ENCODE measurements around the gene ZNF470. TPM values are rescaled to one million over a fixed set of nuclear protein-coding genes. Genes with fewer than 3 reads are reported as not detected.

ZNF470 gene
- total RNA-seq, 4 donors from 2014 or later = 3.9 to 8.1 (median 6.7) TPM

DNA sequence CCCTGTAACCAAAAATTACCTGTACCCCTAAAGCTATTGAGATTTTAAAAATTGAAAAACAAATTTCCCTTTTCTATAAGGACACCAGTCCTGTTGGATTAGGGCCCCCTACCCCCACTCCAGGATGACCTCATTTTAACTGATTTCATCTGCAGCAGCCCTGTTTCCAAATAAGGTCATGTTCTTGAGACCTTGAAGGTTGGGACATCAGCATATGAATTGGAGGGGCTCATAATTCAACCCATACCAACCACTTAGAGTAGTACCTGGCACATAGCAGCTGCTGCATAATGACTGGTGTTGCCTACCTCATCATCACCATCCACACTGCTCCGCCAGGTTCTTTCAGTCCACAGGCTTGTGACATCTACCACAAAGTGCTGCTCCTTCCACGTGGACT lies 45.5 kb downstream of the ZNF470 start:
- WGBS, 2 donors (ENCODE audit: low coverage in 1 of 2) = 87 to 100% methylated on average over 2 of the region's 2 CpGs
- no peak for ATAC-seq
- H3K36me3 ChIP-seq = peaks cover 0 to 64% of the 10 kb centered on the region in 2 donors
- TF ChIP-seq POLR2A (IDR thresholded peaks at IDR 0.05) (no peak), EP300 (IDR thresholded peaks at IDR 0.05) (no peak), POLR2AphosphoS5 (IDR thresholded peaks at IDR 0.05) (no peak)
- TF ChIP-seq, protein P1, sequence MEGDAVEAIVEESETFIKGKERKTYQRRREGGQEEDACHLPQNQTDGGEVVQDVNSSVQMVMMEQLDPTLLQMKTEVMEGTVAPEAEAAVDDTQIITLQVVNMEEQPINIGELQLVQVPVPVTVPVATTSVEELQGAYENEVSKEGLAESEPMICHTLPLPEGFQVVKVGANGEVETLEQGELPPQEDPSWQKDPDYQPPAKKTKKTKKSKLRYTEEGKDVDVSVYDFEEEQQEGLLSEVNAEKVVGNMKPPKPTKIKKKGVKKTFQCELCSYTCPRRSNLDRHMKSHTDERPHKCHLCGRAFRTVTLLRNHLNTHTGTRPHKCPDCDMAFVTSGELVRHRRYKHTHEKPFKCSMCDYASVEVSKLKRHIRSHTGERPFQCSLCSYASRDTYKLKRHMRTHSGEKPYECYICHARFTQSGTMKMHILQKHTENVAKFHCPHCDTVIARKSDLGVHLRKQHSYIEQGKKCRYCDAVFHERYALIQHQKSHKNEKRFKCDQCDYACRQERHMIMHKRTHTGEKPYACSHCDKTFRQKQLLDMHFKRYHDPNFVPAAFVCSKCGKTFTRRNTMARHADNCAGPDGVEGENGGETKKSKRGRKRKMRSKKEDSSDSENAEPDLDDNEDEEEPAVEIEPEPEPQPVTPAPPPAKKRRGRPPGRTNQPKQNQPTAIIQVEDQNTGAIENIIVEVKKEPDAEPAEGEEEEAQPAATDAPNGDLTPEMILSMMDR (IDR thresholded peaks at IDR 0.05) = no peak
- H3K27me3 ChIP-seq = no peaks in the 10 kb centered on the region
- peaks cover 0 to 66% (median 0%) of the 10 kb centered on the region in 3 donors for H3K9me3 ChIP-seq
- H3K27ac ChIP-seq = no peak overlapping the region
- H3K4me3 ChIP-seq = no peak overlapping the region
- H3K4me1 ChIP-seq = no peaks in the 10 kb centered on the region

DNA sequence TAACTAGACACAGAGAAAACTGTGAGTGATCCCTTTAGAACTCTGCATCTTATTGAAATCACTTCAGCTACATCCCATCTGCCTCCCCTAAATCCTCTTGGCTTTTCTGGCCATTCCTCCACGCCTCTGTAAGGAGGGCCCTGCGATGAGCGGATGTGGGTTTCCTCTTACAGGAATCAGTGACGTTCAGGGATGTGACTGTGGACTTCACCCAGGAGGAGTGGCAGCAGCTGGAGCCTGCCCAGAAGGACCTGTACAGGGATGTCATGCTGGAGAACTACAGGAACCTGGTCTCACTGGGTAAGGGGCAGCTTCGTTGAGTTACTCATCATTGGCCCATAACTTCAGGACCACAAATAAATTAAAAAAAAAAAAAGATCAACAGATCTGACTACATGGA lies 46.4 kb downstream of the ZNF470 start:
- 90 to 92% methylated on average over 2 of the region's 5 CpGs for WGBS, 2 donors (ENCODE audit: low coverage in 1 of 2)
- no peak for ATAC-seq
- H3K27me3 ChIP-seq = no peaks in the 10 kb centered on the region
- H3K27ac ChIP-seq = no peak overlapping the region
- no peak for TF ChIP-seq POLR2AphosphoS5 (IDR thresholded peaks at IDR 0.05)
- no peak for TF ChIP-seq EP300 (IDR thresholded peaks at IDR 0.05)
- TF ChIP-seq POLR2A (IDR thresholded peaks at IDR 0.05) = no peak
- TF ChIP-seq, protein P1 (IDR thresholded peaks at IDR 0.05) = no peak
- peaks cover 0 to 71% (median 0%) of the 10 kb centered on the region in 3 donors for H3K9me3 ChIP-seq
- H3K4me3 ChIP-seq = no peak overlapping the region
- H3K4me1 ChIP-seq = no peaks in the 10 kb centered on the region
- peaks cover 0 to 71% of the 10 kb centered on the region in 2 donors for H3K36me3 ChIP-seq

DNA sequence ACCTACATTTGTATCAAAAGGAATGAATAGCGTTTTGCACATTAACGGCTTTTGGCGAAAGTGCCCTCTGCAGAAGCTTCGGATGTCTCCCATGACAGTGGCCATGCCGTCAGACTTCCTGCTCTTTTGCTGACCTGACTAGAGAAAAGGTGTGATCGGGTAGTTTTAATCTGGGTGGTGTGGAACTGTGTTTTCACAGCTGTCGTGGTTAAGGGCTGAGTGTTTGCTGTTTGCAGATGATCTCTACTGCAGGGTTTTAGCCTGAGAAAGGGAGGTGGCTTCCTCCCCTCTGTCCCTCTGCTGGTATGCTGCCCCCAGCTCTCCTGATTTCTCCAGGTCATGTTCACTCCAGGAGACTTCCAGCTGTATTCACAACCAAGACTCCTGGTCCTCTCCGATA lies 50.3 kb downstream of the ZNF470 start:
- H3K27me3 ChIP-seq = no peaks in the 10 kb centered on the region
- no peak overlapping the region for H3K27ac ChIP-seq
- WGBS, 2 donors (ENCODE audit: low coverage in 1 of 2) = 83 to 91% methylated on average over 6 to 7 of the region's 8 CpGs
- peaks cover 0 to 91% (median 0%) of the 10 kb centered on the region in 3 donors for H3K9me3 ChIP-seq
- no peak for ATAC-seq
- peaks cover 0 to 70% of the 10 kb centered on the region in 2 donors for H3K36me3 ChIP-seq
- H3K4me1 ChIP-seq = no peaks in the 10 kb centered on the region
- no peak for TF ChIP-seq POLR2AphosphoS5 (IDR thresholded peaks at IDR 0.05)
- no peak for TF ChIP-seq POLR2A (IDR thresholded peaks at IDR 0.05)
- TF ChIP-seq, protein P1 (IDR thresholded peaks at IDR 0.05) = no peak
- no peak for TF ChIP-seq EP300 (IDR thresholded peaks at IDR 0.05)
- no peak overlapping the region for H3K4me3 ChIP-seq

DNA sequence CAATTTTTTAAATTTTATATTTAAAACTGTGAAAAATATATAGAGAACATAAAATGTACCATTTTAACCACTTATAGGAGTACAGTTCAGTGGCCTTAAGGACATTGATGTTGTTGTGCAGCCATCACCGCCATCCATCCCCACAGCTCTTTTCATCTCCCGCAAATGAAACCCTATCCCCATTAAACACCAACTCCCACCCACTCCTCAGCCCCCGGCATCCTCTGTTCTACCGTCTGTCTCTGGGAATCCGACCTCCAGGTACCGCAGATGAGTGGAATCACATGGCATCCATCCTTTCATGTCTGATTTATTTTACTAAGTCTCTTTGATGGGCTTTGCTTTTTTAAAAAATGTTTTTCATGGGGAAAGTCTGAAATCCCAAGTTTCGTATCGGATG lies 51.9 kb downstream of the ZNF470 start:
- Histone ChIP-seq H3K27ac (no peak overlapping the region), H3K4me1 (no peaks in the 10 kb centered on the region), H3K4me3 (no peak overlapping the region), H3K9me3 (peaks cover 0 to 90% (median 0%) of the 10 kb centered on the region in 3 donors), H3K36me3 (peaks cover 0 to 71% of the 10 kb centered on the region in 2 donors), H3K27me3 (no peaks in the 10 kb centered on the region)
- no peak for ATAC-seq
- WGBS, 2 donors (ENCODE audit: low coverage in 1 of 2) = 33 to 59% methylated on average over 3 to 8 of the region's 8 CpGs
- TF ChIP-seq EP300 (IDR thresholded peaks at IDR 0.05) (no peak), POLR2AphosphoS5 (IDR thresholded peaks at IDR 0.05) (no peak), POLR2A (IDR thresholded peaks at IDR 0.05) (no peak)
- TF ChIP-seq, protein P1 (IDR thresholded peaks at IDR 0.05) = no peak

DNA sequence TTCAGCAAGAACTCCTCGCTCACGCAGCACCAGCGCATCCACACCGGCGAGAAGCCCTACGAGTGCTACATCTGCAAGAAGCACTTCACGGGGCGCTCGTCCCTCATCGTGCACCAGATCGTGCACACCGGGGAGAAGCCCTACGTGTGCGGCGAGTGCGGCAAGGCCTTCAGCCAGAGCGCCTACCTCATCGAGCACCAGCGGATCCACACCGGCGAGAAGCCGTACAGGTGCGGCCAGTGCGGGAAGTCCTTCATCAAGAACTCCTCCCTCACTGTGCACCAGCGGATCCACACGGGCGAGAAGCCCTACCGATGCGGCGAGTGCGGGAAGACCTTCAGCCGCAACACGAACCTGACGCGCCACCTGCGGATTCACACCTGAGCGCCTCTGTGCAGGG lies 55.1 kb downstream of the ZNF470 start:
- no peak overlapping the region for H3K4me3 ChIP-seq
- no peaks in the 10 kb centered on the region for H3K4me1 ChIP-seq
- peaks cover 0 to 74% of the 10 kb centered on the region in 2 donors for H3K36me3 ChIP-seq
- H3K27me3 ChIP-seq = no peaks in the 10 kb centered on the region
- peaks cover 0 to 80% (median 0%) of the 10 kb centered on the region in 3 donors for H3K9me3 ChIP-seq
- no peak for ATAC-seq
- no peak for TF ChIP-seq EP300 (IDR thresholded peaks at IDR 0.05)
- TF ChIP-seq POLR2AphosphoS5 (IDR thresholded peaks at IDR 0.05) = no peak
- TF ChIP-seq, protein P1 (IDR thresholded peaks at IDR 0.05) = no peak
- H3K27ac ChIP-seq = no peak overlapping the region
- 90 to 94% methylated on average over 3 to 4 of the region's 37 CpGs for WGBS, 2 donors (ENCODE audit: low coverage in 1 of 2)
